Measurements from ENCODE around the gene DTNBP1.

The DTNBP1 gene

DNA sequence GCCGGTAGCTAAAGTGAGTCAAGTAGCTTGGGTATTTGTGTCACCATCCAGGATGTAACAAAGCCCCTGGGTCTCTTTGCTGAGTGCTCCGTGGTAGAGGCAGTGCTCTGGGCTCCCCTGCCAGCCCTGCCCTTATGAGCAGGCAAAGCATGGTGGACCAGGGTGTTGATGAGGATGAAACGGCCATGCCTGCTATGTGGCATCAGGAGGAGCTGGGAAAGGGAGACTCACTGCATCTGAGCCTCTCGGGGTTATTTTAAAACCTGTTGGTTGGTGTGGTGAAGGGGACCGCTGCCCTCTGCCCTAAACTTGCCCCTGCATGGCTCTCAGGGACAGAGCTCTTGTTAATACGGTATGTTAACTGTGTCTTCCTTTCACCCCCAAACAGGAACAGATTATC is 143.1 kb downstream of the DTNBP1 start:
- H3K27me3 ChIP-seq (ENCODE audit: control insufficient read depth in 2 of 2, insufficient read depth in 2 of 2, low read length in 2 of 2), result no peaks in the 10 kb centered on the region
- H3K36me3 ChIP-seq (ENCODE audit: control insufficient read depth in 2 of 2, insufficient read depth in 2 of 2, low read length in 2 of 2), result peaks cover 45 to 55% of the 10 kb centered on the region in 2 donors
- no peak overlapping the region for H3K9ac ChIP-seq (ENCODE audit: low read depth in 1 of 2, low read length in 2 of 2)

DNA sequence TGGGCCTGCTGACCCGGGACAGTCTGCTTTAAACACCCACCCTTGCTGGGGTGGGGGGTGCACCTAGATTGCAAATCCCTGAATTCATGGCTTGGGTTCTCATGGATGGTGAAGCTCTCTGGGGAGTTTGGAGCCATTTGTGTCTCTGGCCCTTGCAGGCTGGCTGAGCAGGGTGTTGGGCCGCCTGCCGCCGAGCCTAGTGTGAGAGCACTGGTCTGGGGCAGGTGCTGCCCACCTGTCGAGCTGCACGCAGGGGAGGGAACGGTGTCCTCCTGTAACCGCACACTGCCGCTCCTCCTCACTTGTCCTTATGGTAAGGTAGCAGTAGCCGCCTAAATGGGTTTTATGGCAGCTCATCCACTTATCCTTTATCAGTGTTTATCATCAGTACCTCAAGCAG is 143.9 kb downstream of the DTNBP1 start:
- H3K4me3 ChIP-seq (ENCODE audit: low read length in 2 of 2), result no peak overlapping the region
- no peaks in the 10 kb centered on the region for H3K27me3 ChIP-seq (ENCODE audit: control insufficient read depth in 2 of 2, insufficient read depth in 2 of 2, low read length in 2 of 2)
- no peak overlapping the region for H3K9ac ChIP-seq (ENCODE audit: low read depth in 1 of 2, low read length in 2 of 2)
- H3K36me3 ChIP-seq (ENCODE audit: control insufficient read depth in 2 of 2, insufficient read depth in 2 of 2, low read length in 2 of 2), result peaks cover 44 to 59% of the 10 kb centered on the region in 2 donors
- peaks cover 0 to 3% of the 10 kb centered on the region in 2 donors for H3K4me1 ChIP-seq (ENCODE audit: control insufficient read depth in 2 of 2, insufficient read depth in 2 of 2, low read length in 2 of 2)
- no peaks in the 10 kb centered on the region for H3K9me3 ChIP-seq (ENCODE audit: control insufficient read depth in 2 of 2, low read length in 2 of 2)
- H3K27ac ChIP-seq (ENCODE audit: low read depth in 2 of 2, low read length in 2 of 2), result no peak overlapping the region

More for the DNA sequence above, 143.1 kb downstream of the DTNBP1 start:
- Histone ChIP-seq H3K4me1 (ENCODE audit: control insufficient read depth in 2 of 2, insufficient read depth in 2 of 2, low read length in 2 of 2) (peaks cover 0 to 3% of the 10 kb centered on the region in 2 donors), H3K9me3 (ENCODE audit: control insufficient read depth in 2 of 2, low read length in 2 of 2) (no peaks in the 10 kb centered on the region), H3K4me3 (ENCODE audit: low read length in 2 of 2) (no peak overlapping the region), H3K27ac (ENCODE audit: low read depth in 2 of 2, low read length in 2 of 2) (no peak overlapping the region)

DNA sequence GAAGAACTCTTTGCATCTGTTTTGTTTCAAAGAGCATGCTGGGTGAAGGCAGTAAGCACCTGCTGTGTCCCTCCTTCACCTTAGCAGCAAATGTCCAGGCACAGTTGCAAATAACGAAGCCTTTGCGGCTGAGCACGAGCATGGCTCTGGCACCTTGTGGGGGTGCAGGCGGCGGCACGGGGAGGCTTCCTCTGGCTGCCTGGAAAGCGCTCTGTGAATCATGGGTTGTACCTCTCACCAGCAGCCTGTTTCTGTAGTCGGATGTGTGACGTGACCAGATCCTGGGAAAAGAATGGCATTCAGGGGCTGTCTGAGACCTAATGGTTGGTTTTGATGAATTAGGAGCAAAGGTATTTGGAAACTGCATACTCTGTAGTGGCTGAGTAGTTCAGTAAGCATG is 144.8 kb downstream of the DTNBP1 start:
- peaks cover 42 to 63% of the 10 kb centered on the region in 2 donors for H3K36me3 ChIP-seq (ENCODE audit: control insufficient read depth in 2 of 2, insufficient read depth in 2 of 2, low read length in 2 of 2)
- H3K9me3 ChIP-seq (ENCODE audit: control insufficient read depth in 2 of 2, low read length in 2 of 2), result no peaks in the 10 kb centered on the region
- no peaks in the 10 kb centered on the region for H3K27me3 ChIP-seq (ENCODE audit: control insufficient read depth in 2 of 2, insufficient read depth in 2 of 2, low read length in 2 of 2)
- H3K9ac ChIP-seq (ENCODE audit: low read depth in 1 of 2, low read length in 2 of 2), result no peak overlapping the region
- H3K4me1 ChIP-seq (ENCODE audit: control insufficient read depth in 2 of 2, insufficient read depth in 2 of 2, low read length in 2 of 2), result peaks cover 0 to 3% of the 10 kb centered on the region in 2 donors
- no peak overlapping the region for H3K27ac ChIP-seq (ENCODE audit: low read depth in 2 of 2, low read length in 2 of 2)
- no peak overlapping the region for H3K4me3 ChIP-seq (ENCODE audit: low read length in 2 of 2)

DNA sequence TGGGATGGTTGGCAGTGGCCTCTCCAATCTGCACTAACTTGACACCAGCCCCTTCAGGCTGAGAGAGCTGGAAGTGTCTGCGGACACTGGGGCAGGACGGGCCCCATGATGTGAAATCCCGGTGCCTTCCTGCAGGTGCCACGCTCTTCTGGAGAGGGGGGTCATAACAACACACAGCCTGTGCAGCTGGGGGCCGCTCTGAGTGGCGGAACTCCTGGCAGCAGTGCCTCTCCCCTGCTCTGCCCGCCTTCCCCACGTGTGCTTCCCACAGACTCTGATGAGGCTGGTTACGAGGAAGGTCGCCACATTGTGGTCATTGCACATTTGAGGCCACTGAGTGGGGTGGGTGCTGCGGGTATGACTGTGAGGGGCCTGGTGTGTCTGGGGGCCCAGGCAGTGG is 145.2 kb downstream of the DTNBP1 start:
- Histone ChIP-seq H3K4me1 (ENCODE audit: control insufficient read depth in 2 of 2, insufficient read depth in 2 of 2, low read length in 2 of 2) (peaks cover 0 to 3% of the 10 kb centered on the region in 2 donors), H3K27ac (ENCODE audit: low read depth in 2 of 2, low read length in 2 of 2) (no peak overlapping the region), H3K4me3 (ENCODE audit: low read length in 2 of 2) (no peak overlapping the region), H3K9me3 (ENCODE audit: control insufficient read depth in 2 of 2, low read length in 2 of 2) (no peaks in the 10 kb centered on the region), H3K27me3 (ENCODE audit: control insufficient read depth in 2 of 2, insufficient read depth in 2 of 2, low read length in 2 of 2) (no peaks in the 10 kb centered on the region), H3K9ac (ENCODE audit: low read depth in 1 of 2, low read length in 2 of 2) (no peak overlapping the region), H3K36me3 (ENCODE audit: control insufficient read depth in 2 of 2, insufficient read depth in 2 of 2, low read length in 2 of 2) (peaks cover 43 to 59% of the 10 kb centered on the region in 2 donors)

DNA sequence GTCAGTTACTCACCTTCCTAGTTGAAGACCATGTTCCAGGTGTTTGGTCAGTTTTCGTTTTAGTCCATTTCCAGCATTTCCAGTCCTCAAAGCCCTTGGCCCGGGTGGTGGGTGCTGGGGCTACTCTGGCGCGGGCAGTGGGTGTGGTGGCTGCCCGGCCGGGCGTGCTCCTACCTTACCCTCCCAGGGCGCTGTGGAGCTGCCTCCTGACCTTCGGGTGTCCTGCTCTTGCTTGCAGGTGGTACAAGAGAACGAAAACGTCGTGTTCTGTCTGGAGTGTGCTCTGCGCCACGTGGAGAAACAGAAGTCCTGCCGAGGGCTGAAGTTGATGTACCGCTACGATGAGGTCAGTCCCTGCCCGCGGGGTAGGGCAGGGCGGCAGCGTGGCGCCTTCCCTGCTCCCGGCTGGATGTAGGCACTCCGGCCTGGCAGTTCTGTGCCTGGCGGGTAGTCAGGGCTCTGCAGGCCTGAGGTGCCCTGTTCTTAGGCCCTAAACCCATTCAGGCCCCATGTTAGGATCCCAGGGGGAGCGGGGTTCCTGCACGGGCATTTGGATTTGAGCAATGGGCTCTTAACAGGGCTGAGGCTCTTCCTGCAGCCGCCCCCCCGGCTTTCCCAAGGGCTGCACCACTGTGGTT is 145.8 kb downstream of the DTNBP1 start:
- H3K4me3 ChIP-seq (ENCODE audit: low read length in 2 of 2), result no peak overlapping the region
- H3K9ac ChIP-seq (ENCODE audit: low read depth in 1 of 2, low read length in 2 of 2), result no peak overlapping the region
- peaks cover 48 to 57% of the 10 kb centered on the region in 2 donors for H3K36me3 ChIP-seq (ENCODE audit: control insufficient read depth in 2 of 2, insufficient read depth in 2 of 2, low read length in 2 of 2)
- H3K4me1 ChIP-seq (ENCODE audit: control insufficient read depth in 2 of 2, insufficient read depth in 2 of 2, low read length in 2 of 2), result peaks cover 0 to 2% of the 10 kb centered on the region in 2 donors
- no peaks in the 10 kb centered on the region for H3K27me3 ChIP-seq (ENCODE audit: control insufficient read depth in 2 of 2, insufficient read depth in 2 of 2, low read length in 2 of 2)
- no peaks in the 10 kb centered on the region for H3K9me3 ChIP-seq (ENCODE audit: control insufficient read depth in 2 of 2, low read length in 2 of 2)
- H3K27ac ChIP-seq (ENCODE audit: low read depth in 2 of 2, low read length in 2 of 2), result no peak overlapping the region

DNA sequence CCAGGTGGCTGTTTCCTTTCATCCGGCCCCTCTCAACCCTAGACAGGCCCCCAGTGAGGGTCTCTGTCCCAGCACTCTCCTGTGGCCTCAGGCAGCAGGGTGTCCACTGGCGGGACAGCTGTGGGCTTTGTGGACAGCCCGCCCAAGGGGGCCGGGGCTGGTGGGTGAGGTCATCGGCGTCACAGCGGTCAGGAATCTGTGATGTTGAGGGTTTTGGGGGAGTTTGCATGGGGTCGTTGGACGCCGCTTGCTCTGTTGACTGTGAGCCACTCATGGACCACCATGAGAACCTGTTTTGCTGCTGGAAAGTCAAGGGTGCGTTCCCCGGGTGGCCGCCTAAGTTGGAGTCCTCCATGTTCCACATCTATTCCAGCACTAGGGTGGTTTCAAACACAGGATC is 146.4 kb downstream of the DTNBP1 start:
- Histone ChIP-seq H3K4me3 (ENCODE audit: low read length in 2 of 2) (no peak overlapping the region), H3K27me3 (ENCODE audit: control insufficient read depth in 2 of 2, insufficient read depth in 2 of 2, low read length in 2 of 2) (no peaks in the 10 kb centered on the region), H3K4me1 (ENCODE audit: control insufficient read depth in 2 of 2, insufficient read depth in 2 of 2, low read length in 2 of 2) (no peaks in the 10 kb centered on the region), H3K9ac (ENCODE audit: low read depth in 1 of 2, low read length in 2 of 2) (no peak overlapping the region), H3K36me3 (ENCODE audit: control insufficient read depth in 2 of 2, insufficient read depth in 2 of 2, low read length in 2 of 2) (peaks cover 50 to 61% of the 10 kb centered on the region in 2 donors), H3K9me3 (ENCODE audit: control insufficient read depth in 2 of 2, low read length in 2 of 2) (no peaks in the 10 kb centered on the region), H3K27ac (ENCODE audit: low read depth in 2 of 2, low read length in 2 of 2) (no peak overlapping the region)

DNA sequence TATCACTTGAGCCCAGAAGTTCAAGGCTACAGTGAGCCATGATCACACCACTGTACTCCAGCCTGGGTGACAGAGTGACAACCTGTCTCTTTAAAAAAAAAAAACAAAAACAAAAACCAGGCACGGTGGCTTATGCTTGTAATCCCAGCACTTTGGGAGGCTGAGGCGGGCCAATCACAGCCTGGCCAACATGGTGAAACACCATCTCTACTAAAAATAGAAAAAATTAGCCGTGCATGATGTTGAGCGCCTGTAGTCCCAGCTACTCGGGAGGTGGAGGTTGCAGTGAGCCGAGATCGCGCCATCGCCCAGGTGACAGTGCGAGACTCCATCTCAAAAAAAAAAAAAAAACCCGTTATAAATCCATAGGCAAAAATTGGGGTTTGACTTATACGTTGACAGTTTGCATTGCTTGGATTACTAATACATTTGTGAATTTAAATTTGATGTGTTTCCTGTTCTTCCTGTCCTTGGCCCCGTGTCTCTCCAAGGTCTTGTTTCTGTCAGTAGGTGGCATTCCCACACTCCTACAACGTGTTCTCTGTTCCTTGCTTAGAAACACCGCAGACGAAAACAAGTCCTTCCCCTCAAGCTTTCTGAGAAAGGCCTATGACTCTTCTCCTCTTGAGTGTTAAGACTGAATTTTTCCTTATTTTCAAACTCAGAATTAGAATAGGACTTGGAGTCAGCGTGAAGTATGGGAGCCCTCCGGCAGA is 147.0 kb downstream of the DTNBP1 start:
- H3K9ac ChIP-seq (ENCODE audit: low read depth in 1 of 2, low read length in 2 of 2), result no peak overlapping the region
- no peaks in the 10 kb centered on the region for H3K4me1 ChIP-seq (ENCODE audit: control insufficient read depth in 2 of 2, insufficient read depth in 2 of 2, low read length in 2 of 2)
- no peaks in the 10 kb centered on the region for H3K9me3 ChIP-seq (ENCODE audit: control insufficient read depth in 2 of 2, low read length in 2 of 2)
- peaks cover 54 to 65% of the 10 kb centered on the region in 2 donors for H3K36me3 ChIP-seq (ENCODE audit: control insufficient read depth in 2 of 2, insufficient read depth in 2 of 2, low read length in 2 of 2)
- H3K27ac ChIP-seq (ENCODE audit: low read depth in 2 of 2, low read length in 2 of 2), result no peak overlapping the region
- H3K4me3 ChIP-seq (ENCODE audit: low read length in 2 of 2), result no peak overlapping the region
- no peaks in the 10 kb centered on the region for H3K27me3 ChIP-seq (ENCODE audit: control insufficient read depth in 2 of 2, insufficient read depth in 2 of 2, low read length in 2 of 2)

DNA sequence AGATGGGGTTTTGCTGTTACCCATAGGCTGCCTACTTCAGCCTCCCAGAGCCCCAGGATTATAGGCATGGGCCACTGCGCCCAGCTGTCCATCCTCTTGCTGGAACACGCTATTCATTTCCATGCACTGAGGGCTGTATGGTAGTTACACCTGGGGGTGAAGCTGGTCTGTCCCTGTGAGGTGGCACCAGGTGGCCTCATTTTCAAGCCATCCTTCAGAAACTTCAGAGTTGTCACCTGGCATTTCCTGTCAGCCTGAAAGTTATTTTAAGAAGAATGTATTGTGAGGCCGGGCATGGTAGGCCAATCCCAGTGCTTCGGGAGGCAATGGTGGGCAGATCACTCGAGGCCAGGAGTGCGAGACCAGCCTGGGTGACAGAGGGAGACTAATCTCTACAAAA is 147.6 kb downstream of the DTNBP1 start:
- H3K27me3 ChIP-seq (ENCODE audit: control insufficient read depth in 2 of 2, insufficient read depth in 2 of 2, low read length in 2 of 2), result no peaks in the 10 kb centered on the region
- no peaks in the 10 kb centered on the region for H3K9me3 ChIP-seq (ENCODE audit: control insufficient read depth in 2 of 2, low read length in 2 of 2)
- no peaks in the 10 kb centered on the region for H3K4me1 ChIP-seq (ENCODE audit: control insufficient read depth in 2 of 2, insufficient read depth in 2 of 2, low read length in 2 of 2)
- no peak overlapping the region for H3K4me3 ChIP-seq (ENCODE audit: low read length in 2 of 2)
- H3K27ac ChIP-seq (ENCODE audit: low read depth in 2 of 2, low read length in 2 of 2), result no peak overlapping the region
- H3K36me3 ChIP-seq (ENCODE audit: control insufficient read depth in 2 of 2, insufficient read depth in 2 of 2, low read length in 2 of 2), result peaks cover 51 to 62% of the 10 kb centered on the region in 2 donors
- H3K9ac ChIP-seq (ENCODE audit: low read depth in 1 of 2, low read length in 2 of 2), result no peak overlapping the region

DNA sequence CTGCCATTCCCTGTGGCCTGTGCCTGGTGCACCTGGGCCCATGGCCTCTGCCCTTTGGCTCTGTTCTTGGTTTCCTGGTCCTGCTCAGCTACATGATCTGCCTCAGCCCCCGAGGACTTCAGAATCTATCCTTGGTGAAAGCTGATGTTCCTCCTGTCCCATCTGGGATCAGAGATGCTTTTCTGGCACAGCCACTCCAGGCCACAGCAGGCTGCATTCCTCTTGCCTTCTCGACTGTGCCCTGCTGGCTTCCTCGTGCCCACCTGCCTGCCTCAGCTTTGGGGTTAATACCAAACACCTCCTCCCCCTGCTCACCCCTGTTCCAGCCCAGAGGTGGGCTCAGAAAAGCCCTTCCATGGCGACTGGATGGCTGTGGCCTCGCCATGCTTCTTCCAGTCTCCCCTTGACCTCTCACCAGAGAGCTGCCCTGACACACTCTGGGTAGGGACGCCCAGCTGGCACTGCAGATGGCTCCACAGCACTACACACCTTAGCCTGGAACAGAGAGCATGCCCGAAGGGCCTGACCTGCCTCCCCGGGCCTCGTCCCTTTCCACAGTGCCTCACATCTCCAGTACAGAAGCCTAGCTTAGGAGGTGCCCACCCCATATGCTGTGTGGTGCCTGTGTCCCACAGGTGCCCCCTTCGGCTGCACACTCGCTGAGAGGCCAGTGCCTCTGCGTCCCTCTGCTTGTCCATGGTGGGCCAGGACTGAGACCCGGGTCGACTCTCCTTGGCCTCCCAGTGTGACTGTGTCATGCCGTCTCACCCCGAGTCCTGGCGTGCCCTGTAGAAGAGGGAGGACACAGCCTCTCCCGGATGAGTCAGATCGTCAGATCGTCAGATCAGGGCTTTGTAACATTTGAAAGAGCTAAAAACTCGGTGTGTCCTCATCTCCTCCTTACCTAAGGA is 148.8 kb downstream of the DTNBP1 start:
- Histone ChIP-seq H3K36me3 (ENCODE audit: control insufficient read depth in 2 of 2, insufficient read depth in 2 of 2, low read length in 2 of 2) (peaks cover 49 to 60% of the 10 kb centered on the region in 2 donors), H3K27ac (ENCODE audit: low read depth in 2 of 2, low read length in 2 of 2) (no peak overlapping the region), H3K4me3 (ENCODE audit: low read length in 2 of 2) (no peak overlapping the region), H3K9ac (ENCODE audit: low read depth in 1 of 2, low read length in 2 of 2) (no peak overlapping the region), H3K9me3 (ENCODE audit: control insufficient read depth in 2 of 2, low read length in 2 of 2) (no peaks in the 10 kb centered on the region), H3K4me1 (ENCODE audit: control insufficient read depth in 2 of 2, insufficient read depth in 2 of 2, low read length in 2 of 2) (no peaks in the 10 kb centered on the region), H3K27me3 (ENCODE audit: control insufficient read depth in 2 of 2, insufficient read depth in 2 of 2, low read length in 2 of 2) (no peaks in the 10 kb centered on the region)

Measured in mucosa of rectum (tissue), 2 donors.